Immature natural killer cell (primary cell): Measurements from ENCODE around the gene PLEKHG4B. TPM values are rescaled to one million over a fixed set of nuclear protein-coding genes. Genes with fewer than 3 reads are reported as not detected.
"Not testable (repeated sequence)": the region's sequence is repeated elsewhere in the genome, so short reads cannot be mapped to it uniquely, and the experiment has no call there.

Source experiments
- DNase-seq, 3 donors: peaks; one replicate each; pipeline ENCODE4 v3.0.0; 2022; ENCODE audit warnings: mixed read lengths in 1 of 3
- H3K27ac Mint-ChIP-seq, 6 donors: one replicate each; pipeline ENCODE4 v1.8.0; 2020; ENCODE audit warnings: mixed read lengths in 6 of 6, mild to moderate bottlenecking in 5 of 6, inconsistent platforms in 4 of 6, moderate library complexity in 3 of 6
- H3K27me3 Mint-ChIP-seq, 3 donors: one replicate each; pipeline ENCODE4 v1.8.0; 2020 to 2021; ENCODE audit warnings: low read depth in 3 of 3, mild to moderate bottlenecking in 3 of 3, mixed read lengths in 3 of 3, moderate library complexity in 3 of 3, inconsistent platforms in 1 of 3
- H3K36me3 Mint-ChIP-seq, 3 donors: one replicate each; pipeline ENCODE4 v1.8.0; 2020; ENCODE audit warnings: mixed read lengths in 3 of 3, inconsistent platforms in 2 of 3, mild to moderate bottlenecking in 2 of 3
- H3K4me1 Mint-ChIP-seq, 2 donors: one replicate each; pipeline ENCODE4 v1.8.0; 2020; ENCODE audit warnings: inconsistent platforms in 2 of 2, mild to moderate bottlenecking in 2 of 2, mixed read lengths in 2 of 2, moderate library complexity in 1 of 2
- H3K4me3 Mint-ChIP-seq, 5 donors: one replicate each; pipeline ENCODE4 v1.8.0; 2020; ENCODE audit warnings: mild to moderate bottlenecking in 5 of 5, mixed read lengths in 5 of 5, inconsistent platforms in 3 of 5, moderate library complexity in 3 of 5
- H3K9me3 Mint-ChIP-seq, 6 donors: one replicate each; pipeline ENCODE4 v1.8.0; 2020; ENCODE audit warnings: mild to moderate bottlenecking in 6 of 6, mixed read lengths in 6 of 6, inconsistent platforms in 4 of 6, moderate library complexity in 3 of 6
- polyA plus RNA-seq, 3 donors: library from polyadenylated mRNA; unstranded; fragments of 300-500 nt; fragmentation: Illumina TruSeq; gene quantifications; one replicate each; pipeline ENCODE4 v1.2.3, GENCODE V29; 2021

PLEKHG4B gene
- polyA plus RNA-seq, 3 donors from 2014 or later: not detected

DNA sequence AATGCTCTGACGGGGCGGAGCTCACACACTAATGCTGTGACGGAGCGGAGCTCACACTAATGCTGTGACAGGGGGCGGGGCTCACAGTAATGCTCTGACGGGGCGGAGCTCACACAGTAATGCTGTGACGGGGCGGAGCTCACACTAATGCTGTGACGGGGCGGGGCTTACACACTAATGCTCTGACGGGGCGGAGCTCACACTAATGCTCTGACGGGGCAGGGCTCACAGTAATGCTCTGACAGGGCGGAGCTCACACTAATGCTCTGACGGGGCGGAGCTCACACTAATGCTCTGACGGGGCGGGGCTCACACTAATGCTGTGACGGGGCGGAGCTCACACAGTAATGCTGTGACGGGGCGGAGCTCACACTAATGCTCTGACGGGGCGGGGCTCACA, 72.8 kb downstream of the PLEKHG4B start:
- not testable (repeated sequence) for H3K9me3 Mint-ChIP-seq, DNase-seq, H3K4me1 Mint-ChIP-seq, H3K27ac Mint-ChIP-seq, H3K27me3 Mint-ChIP-seq, H3K4me3 Mint-ChIP-seq, H3K36me3 Mint-ChIP-seq

DNA sequence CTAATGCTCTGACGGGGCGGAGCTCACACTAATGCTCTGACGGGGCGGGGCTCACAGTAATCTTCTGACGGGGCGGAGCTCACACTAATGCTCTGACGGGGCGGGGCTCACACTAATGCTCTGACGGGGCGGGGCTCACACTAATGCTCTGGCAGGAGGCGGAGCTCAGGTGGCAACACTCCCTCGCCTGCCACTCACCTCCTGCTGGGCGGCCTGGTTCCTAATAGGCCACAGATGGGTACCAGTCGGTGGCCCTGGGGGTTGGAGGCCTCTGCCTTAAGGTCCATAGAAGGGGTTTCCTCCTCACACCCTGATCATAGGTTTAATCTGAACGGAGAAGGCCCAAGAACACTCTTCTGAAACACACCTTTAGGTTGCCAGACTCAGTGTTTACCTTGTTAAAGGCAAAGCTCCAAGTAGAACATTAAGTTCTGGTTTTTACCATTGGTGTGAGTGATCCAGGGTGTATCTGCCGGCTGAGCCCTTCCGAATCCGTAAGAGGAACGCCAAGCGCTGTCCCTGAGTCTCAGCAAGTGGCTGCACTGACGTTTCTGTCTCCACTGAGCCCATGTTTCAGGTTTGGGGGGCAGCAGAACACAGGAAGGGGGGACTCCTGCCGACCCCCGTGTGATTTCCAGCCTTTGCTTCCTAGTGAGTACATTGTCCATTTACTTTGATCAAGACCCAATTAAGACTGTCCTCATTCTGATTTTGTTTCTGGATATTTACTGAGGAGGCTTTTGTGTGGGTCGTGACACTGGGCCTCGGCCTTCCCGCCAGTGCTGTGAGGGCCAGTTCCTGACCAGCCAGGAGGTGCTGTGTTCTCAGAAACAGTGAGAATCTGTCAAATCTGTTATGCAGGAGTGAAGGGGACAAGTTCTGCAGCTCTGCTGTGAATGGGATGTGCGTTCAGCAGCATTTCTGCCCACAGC, 74.7 kb downstream of the PLEKHG4B start:
- H3K9me3 Mint-ChIP-seq: no peaks in the 10 kb centered on the region
- no peak for DNase-seq
- no peak overlapping the region for H3K4me3 Mint-ChIP-seq
- no peaks in the 10 kb centered on the region for H3K27me3 Mint-ChIP-seq
- no peaks in the 10 kb centered on the region for H3K36me3 Mint-ChIP-seq
- H3K27ac Mint-ChIP-seq: no peak overlapping the region
- H3K4me1 Mint-ChIP-seq: no peaks in the 10 kb centered on the region

DNA sequence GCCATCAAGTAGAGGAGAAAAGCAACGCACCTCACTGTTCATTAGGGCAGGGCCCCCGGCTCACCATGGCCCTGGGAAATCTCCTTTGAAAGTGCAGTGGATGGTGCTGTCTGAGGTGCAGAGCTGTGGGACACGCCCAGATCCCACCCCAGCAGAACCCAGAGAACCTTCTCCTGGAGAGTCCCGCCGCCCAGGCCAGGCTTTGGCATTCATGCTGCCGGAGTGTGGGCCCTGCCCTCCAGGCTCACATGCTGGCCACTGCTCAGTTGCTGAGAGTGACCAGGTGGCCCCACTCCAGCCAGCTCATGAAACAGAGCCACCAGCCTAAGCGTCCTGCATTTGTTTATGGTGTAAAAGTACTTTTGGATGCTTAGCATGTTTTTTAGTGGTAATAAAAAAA, 75.5 kb downstream of the PLEKHG4B start:
- H3K9me3 Mint-ChIP-seq: no peaks in the 10 kb centered on the region
- H3K27ac Mint-ChIP-seq: no peak overlapping the region
- H3K27me3 Mint-ChIP-seq: no peaks in the 10 kb centered on the region
- H3K36me3 Mint-ChIP-seq: no peaks in the 10 kb centered on the region
- no peaks in the 10 kb centered on the region for H3K4me1 Mint-ChIP-seq
- no peak for DNase-seq
- H3K4me3 Mint-ChIP-seq: no peak overlapping the region

DNA sequence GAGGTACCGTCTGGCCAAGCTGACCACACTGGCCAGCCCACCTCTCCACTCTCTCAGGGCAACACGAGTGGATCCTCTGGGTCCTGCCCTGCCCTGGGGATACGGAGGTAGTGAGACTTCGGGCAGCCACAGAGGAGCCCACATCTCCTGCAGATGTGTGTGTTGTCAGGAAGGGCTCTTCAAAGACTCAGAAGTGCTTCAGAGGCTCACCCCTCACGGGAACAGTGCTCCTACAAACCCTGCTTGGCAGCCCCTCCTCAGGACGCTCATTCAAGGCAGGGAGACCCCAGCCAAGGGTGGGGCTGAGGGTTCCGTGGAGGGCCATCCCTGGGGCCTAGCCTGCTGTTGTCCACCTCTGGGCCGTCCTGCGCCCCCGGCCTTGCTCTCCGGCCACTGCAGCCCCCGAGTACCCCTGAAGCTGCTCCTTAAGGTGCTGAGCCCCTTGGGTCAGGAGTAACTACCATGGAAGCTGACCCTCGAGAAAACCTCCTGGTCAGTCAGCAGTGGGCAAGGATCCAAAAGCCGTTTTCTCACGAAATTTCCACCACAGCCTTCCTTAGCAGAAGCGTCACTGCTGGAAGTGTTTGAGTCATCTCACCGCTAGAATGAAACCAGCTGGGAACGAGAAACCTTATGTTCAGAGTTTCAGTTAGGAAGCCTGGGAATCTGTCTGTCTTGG, 76.2 kb downstream of the PLEKHG4B start:
- Mint-ChIP-seq H3K27ac (no peak overlapping the region), H3K4me3 (no peak overlapping the region), H3K4me1 (no peaks in the 10 kb centered on the region), H3K27me3 (no peaks in the 10 kb centered on the region), H3K9me3 (no peaks in the 10 kb centered on the region), H3K36me3 (no peaks in the 10 kb centered on the region)
- DNase-seq: no peak

DNA sequence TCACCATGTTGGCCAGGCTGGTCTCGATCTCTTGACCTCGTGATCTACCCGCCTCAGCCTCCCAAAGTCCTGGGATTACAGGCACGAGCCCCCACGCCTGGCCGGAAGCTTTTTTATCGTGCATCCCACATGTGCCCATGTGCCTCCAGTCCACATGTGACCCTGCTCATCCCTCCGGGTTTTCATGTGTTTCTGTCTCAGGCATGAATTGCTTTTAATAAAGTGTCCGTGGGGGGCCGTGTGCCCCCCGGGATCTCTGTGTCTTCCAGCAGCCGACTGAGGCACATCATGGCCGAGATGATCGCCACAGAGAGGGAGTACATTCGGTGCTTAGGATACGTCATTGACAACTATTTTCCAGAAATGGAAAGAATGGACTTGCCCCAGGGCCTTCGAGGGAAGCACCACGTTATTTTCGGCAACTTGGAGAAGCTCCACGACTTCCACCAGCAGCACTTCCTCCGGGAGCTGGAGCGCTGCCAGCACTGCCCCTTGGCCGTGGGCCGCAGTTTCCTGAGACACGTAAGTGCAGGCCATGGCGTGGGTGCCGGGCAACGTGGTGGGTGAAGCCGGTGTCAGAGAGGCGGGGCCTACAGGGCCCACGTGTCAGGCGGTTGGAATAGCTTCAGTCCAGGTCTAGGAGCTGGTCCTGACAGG, 77.2 kb downstream of the PLEKHG4B start:
- Mint-ChIP-seq H3K4me1 (no peaks in the 10 kb centered on the region), H3K27me3 (no peaks in the 10 kb centered on the region), H3K9me3 (no peaks in the 10 kb centered on the region), H3K27ac (no peak overlapping the region), H3K4me3 (no peak overlapping the region), H3K36me3 (no peaks in the 10 kb centered on the region)
- no peak for DNase-seq

DNA sequence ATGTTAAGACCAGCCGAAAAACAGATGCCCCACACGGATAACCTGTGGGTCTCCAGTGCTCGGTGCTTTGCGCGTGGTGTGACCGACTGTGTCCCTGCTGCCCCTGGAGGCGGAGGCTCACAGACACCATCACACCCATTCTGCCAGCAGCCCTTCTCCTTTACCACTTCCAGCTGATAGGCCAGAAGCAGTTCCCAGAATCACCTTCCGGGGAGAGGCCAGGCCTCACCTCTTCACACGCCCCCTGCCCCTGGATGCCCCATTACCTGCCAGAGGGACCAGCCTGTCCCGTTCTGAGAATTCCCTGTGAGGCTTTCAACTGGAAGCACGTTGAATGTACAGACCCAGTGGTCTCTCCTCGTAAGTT, 77.7 kb downstream of the PLEKHG4B start:
- Mint-ChIP-seq H3K9me3 (no peaks in the 10 kb centered on the region), H3K4me1 (no peaks in the 10 kb centered on the region), H3K36me3 (no peaks in the 10 kb centered on the region), H3K27ac (no peak overlapping the region), H3K27me3 (no peaks in the 10 kb centered on the region), H3K4me3 (no peak overlapping the region)
- no peak for DNase-seq

DNA sequence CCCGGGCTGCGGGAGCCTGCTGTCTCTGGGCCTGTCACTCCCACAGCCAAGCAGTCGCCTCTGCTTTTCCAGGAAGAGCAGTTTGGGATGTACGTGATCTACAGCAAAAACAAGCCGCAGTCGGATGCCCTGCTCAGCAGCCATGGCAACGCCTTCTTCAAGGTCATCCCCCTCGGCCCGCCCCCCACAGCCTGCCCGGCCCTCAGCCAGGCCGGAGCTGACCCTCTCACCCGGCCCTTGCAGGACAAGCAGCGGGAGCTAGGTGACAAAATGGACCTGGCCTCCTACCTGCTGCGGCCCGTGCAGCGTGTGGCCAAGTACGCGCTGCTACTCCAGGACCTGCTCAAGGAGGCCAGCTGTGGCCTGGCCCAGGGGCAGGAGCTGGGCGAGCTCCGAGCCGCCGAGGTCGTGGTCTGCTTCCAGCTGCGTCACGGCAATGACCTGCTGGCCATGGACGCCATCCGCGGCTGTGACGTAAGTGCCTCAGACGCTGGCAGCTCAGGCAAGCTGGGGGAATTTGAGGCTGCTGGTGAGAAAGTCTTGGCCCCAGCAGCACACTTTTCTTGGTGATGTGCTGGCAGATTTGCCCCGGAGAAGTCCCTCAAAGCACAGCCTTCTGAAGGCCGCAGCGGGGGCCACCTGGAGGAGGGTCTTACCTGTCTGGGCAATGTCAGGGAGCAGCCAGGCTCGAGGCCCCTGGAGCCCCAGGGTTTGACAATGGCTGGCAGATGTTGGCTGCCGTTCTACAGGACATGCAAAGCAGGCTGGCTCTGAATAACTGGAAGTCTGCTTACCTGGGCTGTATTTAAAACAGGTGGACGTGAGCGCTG, 79.2 kb downstream of the PLEKHG4B start:
- Mint-ChIP-seq H3K9me3 (no peaks in the 10 kb centered on the region), H3K27ac (no peak overlapping the region), H3K4me1 (no peaks in the 10 kb centered on the region), H3K4me3 (no peak overlapping the region), H3K36me3 (no peaks in the 10 kb centered on the region), H3K27me3 (no peaks in the 10 kb centered on the region)
- no peak for DNase-seq

DNA sequence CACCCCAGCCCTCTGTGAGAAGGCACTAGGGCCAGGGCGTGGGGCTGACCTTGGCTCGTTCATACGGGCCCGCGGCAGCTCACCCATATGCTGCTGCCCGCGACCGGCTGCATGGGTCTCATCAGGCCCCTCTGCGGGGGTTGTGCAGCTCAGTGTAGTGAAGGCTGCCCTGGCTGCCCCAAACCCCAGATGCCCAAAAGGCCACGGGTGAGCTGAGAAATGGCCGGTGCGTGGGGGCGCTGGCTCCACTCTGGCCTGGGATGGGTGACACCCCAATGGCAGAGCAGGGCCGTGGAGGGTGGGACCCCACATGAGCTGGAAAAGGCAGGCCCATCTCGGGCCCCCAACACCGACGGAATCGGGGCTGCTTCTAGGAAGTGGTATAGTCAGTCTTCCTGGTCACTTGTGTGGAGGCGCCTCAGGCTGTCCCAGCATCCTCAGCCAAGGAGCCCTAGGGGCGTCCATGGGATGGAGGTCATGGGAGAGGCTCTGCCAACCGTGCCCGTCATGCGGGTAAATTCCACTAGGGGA, 79.9 kb downstream of the PLEKHG4B start:
- no peaks in the 10 kb centered on the region for H3K4me1 Mint-ChIP-seq
- no peaks in the 10 kb centered on the region for H3K9me3 Mint-ChIP-seq
- H3K4me3 Mint-ChIP-seq: no peak overlapping the region
- no peak for DNase-seq
- no peaks in the 10 kb centered on the region for H3K36me3 Mint-ChIP-seq
- no peaks in the 10 kb centered on the region for H3K27me3 Mint-ChIP-seq
- no peak overlapping the region for H3K27ac Mint-ChIP-seq

DNA sequence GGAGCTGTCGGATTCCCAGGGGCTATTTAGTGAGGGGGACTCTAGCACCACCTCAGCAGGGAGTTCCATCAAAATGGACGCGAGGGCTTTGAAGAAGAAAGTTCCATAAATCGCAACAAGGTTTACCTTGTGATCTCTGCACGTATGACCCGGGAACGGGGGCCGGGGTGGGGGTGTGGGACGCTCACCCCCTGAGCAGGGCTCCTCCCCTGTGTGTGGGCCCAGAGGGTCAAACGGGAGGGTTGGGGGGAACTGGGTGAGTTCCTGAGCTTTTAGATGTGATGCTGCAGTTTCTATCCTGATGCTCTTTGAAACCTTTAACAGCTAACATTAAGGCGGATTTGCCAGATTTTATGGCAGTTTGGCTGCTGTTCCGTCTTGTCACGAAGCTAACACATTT, 80.5 kb downstream of the PLEKHG4B start:
- H3K27ac Mint-ChIP-seq: no peak overlapping the region
- H3K27me3 Mint-ChIP-seq: no peaks in the 10 kb centered on the region
- no peak for DNase-seq
- no peak overlapping the region for H3K4me3 Mint-ChIP-seq
- no peaks in the 10 kb centered on the region for H3K36me3 Mint-ChIP-seq
- H3K4me1 Mint-ChIP-seq: no peaks in the 10 kb centered on the region
- H3K9me3 Mint-ChIP-seq: no peaks in the 10 kb centered on the region

DNA sequence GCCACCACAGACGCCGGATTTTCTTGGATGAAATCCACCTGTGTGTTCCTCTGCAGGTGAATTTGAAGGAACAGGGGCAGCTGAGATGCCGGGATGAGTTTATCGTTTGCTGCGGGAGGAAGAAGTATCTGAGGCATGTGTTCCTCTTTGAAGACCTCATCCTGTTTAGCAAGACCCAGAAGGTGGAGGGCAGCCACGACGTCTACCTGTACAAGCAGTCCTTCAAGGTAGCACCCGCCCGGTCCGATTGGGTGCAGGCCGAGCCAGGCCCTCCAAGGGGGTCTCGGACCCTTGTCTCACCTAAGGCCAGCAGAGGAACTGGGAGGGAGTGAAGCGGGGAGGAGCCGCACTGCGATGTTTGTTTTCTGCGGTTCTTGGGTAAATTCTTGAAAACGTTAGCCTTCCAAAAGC, 80.9 kb downstream of the PLEKHG4B start:
- Mint-ChIP-seq H3K9me3 (no peaks in the 10 kb centered on the region), H3K4me3 (no peak overlapping the region), H3K4me1 (no peaks in the 10 kb centered on the region), H3K27me3 (no peaks in the 10 kb centered on the region), H3K27ac (no peak overlapping the region), H3K36me3 (no peaks in the 10 kb centered on the region)
- no peak for DNase-seq

DNA sequence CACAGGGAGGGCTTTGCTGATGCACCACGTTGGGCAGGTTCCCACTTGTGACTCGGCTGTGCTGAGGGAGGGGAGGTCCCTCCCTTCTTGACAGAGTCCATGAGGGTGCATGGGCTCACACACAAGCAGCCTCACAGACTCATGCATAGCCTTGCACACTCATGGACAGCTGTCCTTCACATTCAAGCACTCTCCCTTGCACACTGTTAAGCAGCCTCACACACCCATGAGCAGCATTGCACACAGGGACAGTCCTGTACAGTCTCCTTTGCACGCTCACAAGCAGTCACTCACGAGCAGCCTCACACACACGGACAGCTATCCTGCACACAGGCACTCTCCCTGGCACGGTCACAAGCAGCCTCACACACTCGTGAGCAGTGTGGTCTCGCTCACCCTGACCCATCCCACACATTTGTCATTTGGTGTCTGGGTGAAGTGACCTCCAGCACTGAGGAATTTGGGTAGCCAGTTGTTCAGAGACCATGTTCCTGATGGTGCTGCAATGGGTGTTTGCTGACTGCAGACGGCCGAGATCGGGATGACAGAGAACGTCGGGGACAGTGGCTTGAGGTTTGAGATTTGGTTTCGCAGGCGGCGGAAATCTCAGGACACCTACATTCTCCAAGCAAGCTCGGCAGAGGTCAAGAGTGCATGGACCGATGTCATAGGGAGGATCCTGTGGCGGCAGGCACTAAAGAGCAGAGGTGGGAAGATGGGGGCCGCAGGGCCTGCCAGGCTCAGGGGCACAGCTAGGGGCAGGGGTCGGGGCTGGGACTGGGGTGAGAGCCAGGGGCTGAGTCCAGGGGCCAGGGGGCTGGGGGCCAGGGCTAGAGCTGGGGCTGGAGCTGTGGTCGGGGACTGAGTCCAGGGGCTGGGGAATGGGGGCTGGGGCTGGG, 81.7 kb downstream of the PLEKHG4B start:
- peaks cover 0 to under 1% (median 0%) of the 10 kb centered on the region in 3 donors for H3K27me3 Mint-ChIP-seq
- no peaks in the 10 kb centered on the region for H3K9me3 Mint-ChIP-seq
- no peaks in the 10 kb centered on the region for H3K4me1 Mint-ChIP-seq
- no peak for DNase-seq
- no peak overlapping the region for H3K27ac Mint-ChIP-seq
- H3K36me3 Mint-ChIP-seq: no peaks in the 10 kb centered on the region
- no peak overlapping the region for H3K4me3 Mint-ChIP-seq

DNA sequence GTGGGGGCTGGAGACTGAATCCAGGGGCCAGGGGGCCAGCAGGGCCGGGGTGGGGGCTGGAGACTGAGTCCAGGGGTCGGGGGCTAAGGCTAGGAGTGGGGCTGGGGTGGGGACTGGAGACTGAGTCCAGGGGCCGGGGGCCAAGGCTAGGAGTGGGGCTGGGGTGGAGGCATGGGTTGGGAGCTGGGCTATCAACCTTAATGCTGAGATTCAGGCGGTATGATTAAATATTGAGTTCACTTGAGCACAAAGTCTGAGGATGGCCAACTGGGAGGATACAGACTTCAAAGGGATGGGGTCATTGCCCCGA, 82.3 kb downstream of the PLEKHG4B start:
- Mint-ChIP-seq H3K36me3 (no peaks in the 10 kb centered on the region), H3K27me3 (peaks cover 0 to 2% (median 0%) of the 10 kb centered on the region in 3 donors), H3K27ac (no peak overlapping the region), H3K9me3 (no peaks in the 10 kb centered on the region), H3K4me3 (no peak overlapping the region), H3K4me1 (no peaks in the 10 kb centered on the region)
- no peak for DNase-seq
